GM19240 (cell line): ENCODE data around the gene RARRES1.

Experiments
- DNase-seq: peaks from one replicate; pipeline ENCODE4 v3.0.0; 2011; ENCODE audit warnings: low spot score; ENCODE audit not compliant: insufficient read length

RARRES1 gene

DNA sequence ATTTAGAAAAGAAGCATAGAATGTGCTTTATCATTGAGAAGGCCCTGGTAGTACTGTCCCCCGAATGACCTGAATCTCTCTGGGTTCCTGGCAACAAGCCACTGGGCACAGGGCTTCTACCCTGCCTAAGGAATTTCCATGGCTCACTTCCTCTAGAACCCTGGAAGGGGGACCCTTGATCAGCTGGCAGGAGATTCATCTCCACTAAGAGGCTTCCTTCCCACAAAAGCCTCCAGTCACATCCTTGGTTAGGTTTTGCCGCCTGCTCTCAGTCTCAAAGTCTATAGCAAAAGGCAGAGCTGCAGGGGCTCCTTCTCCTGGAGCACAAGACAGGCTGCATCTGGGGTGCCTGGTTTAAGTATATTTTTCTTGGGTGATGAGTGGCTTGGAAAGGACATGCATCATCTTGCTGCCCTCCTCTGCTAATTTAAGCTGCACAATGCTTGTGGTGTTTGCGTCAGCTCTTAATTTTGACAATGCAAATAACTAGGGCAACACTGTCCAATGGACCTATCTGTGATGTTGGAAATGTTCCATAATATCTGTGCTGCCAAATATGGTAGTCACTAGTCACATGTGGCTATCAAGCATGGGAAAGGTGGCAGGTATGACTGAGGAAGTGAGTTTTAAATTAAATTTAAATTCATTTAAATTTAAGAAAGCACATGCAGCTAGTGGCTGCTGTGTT is 33.4 kb upstream of the RARRES1 start:
- no peak for DNase-seq

GRCh38 chr3:158763421-158763820 is 31.2 kb upstream of the RARRES1 start:
- no peak for DNase-seq

GRCh38 chr3:158762701-158763100 is 30.4 kb upstream of the RARRES1 start:
- no peak for DNase-seq

GRCh38 chr3:158761350-158761749 is 29.1 kb upstream of the RARRES1 start:
- no peak for DNase-seq

- DNase-seq, result no peak
Observed at GRCh38 chr3:158755421-158755820, 23.2 kb upstream of the RARRES1 start.

DNA sequence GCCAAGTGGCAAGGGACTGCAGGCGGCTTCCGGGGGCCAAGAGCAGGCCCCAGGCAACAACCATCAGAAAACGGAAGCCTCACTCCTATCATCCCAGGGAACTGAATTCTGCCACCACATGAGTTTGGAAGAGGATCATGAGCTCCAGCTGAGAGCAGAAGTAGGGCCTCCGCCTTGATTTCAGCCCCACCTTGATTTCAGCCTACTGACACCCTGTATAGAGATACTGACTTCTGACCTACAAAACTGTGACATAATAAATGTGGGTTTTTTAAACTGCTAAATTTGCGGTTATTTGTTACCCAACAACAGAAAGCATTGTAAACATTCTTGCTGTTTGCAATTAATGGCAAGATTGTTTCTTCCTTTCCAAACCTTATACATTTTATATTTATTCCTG is 21.6 kb upstream of the RARRES1 start:
- no peak for DNase-seq

GRCh38 chr3:158751316-158751715 is 19.1 kb upstream of the RARRES1 start:
- no peak for DNase-seq

GRCh38 chr3:158750016-158750415 is 17.8 kb upstream of the RARRES1 start:
- no peak for DNase-seq

DNA sequence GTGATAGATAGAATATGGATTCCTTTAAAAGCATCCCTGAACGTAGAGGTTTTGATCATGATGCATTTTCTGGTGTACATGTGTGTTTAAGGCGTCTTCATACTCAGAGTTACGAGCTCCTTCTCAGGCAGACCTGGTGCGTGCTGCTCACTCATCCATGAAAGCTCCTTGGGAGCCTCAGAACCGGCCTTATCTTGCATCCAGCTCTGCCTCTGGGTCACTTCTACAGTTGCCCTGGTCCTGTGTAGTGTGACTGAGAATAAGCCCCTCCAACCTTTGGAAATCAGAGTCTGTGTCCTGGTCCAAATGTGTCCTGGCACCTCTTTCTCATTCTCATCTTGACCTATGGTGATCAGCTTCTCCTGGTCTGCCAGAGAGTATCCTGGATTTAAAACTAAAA is 17.3 kb upstream of the RARRES1 start:
- no peak for DNase-seq

GRCh38 chr3:158748237-158748828 is 16.1 kb upstream of the RARRES1 start:
- DNase-seq, result no peak

- no peak for DNase-seq
Observed at GRCh38 chr3:158747417-158747816, 15.2 kb upstream of the RARRES1 start.

DNA sequence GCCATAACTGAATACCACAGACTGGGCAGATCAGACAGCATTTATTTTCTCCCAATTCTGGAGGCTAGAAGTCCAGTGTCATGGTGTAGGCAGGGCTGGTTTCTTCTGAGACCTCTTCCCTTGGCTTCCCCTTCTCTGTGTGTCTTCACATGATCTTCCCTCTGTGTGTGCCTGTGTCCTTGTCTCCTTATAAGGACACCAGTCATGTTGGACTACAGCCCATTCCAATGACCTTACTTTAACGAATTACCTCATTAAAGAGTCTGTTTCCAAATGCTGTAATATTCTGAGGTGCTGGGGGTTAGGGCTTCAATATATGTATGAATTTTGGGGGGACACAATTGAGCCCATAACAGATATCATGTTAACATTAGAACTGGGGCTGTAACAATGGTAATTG is 13.3 kb upstream of the RARRES1 start:
- DNase-seq, result no peak

DNA sequence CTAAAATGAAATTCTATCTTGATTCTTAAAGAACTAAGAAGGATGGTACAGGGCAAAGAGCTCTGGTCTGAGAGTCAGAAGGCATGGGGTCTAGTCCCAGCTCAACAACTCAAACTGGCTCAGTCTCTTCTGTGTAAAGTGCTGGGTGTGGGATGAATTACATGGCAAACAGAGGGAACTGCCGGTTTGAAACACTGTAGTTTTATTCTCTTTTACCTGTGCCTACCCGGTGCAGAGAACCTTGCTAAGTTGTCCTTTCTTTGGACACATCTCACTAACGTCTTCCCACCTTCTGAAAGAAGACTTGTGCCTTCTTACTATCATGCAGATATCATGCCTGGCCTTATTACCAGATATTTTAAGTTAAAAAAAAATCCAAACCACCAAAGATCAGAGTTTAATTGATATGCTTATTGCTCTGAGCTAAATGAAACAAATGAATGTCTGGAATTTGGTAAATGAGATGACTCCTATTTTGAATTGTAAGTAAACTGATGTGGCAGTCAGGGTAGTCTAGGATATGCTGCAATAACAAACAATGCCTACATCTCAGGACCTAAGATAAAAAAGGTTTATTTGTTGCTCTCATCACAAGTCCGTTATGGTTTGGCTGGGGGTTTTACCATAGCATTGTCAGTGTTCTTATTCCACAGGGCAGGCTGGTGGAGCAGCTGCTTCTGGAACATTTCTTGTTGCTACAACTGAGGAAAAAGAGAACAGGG is 12.5 kb upstream of the RARRES1 start:
- DNase-seq, result no peak

GRCh38 chr3:158743664-158744566 is 11.7 kb upstream of the RARRES1 start:
- DNase-seq, result no peak

DNA sequence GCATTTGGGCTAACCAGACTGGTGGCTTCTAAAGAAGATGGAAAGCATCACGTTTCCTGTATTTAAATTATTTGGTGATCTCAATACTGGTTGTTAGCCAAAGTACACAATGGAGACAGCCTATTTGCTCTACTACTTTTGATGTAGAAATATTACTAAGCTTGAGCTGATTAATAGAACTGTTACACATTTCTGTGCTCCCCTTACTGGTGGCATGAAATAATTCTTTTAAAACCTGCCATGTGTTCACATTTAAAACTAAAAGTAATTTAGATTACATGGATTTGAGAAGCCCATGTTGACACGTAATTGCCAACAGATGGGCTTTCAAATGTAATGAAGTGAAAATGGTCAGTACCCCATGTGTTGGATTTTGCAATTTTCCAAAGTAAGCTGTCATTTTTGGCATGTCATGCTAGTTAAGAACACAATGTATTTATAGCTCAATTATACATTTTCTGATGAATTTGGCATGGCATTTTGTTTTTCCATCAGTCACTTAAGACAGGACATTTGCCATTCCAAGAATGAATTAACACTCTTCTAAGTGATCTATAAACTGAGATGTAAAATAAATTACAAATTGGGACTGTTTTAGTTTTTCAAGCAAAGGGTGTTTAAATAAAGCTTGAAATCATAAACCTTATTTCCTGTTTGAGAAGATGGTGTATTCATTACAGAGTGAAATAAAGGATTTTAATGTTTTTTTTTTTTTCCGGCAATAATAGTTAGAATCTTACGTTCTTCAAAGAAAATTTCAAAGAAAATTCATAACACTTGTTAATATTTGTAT is 10.8 kb upstream of the RARRES1 start:
- no peak for DNase-seq

DNA sequence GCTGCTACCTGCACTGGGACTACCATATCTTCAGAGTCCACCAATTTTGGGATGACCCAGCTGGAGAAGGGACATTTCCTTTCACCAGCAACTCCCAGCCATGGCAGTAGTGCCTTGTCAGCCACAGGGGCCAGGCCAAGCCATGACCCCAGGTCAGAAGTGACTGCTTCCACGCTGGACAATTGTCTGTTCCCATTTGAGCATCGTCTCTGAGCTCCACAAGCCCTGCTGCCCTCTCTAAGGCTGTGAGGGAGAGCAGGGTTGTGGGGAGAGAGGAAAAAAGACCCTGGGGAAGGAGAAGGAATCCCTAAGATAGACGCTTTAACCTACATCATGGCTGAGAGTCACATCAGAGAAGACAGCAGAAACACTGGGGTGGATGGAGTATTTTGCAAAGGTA is 7.4 kb upstream of the RARRES1 start:
- DNase-seq, result no peak

- DNase-seq, result no peak
Observed at GRCh38 chr3:158739078-158739477, 6.8 kb upstream of the RARRES1 start.

- DNase-seq, result no peak
Observed at GRCh38 chr3:158738653-158739052, 6.4 kb upstream of the RARRES1 start.

DNA sequence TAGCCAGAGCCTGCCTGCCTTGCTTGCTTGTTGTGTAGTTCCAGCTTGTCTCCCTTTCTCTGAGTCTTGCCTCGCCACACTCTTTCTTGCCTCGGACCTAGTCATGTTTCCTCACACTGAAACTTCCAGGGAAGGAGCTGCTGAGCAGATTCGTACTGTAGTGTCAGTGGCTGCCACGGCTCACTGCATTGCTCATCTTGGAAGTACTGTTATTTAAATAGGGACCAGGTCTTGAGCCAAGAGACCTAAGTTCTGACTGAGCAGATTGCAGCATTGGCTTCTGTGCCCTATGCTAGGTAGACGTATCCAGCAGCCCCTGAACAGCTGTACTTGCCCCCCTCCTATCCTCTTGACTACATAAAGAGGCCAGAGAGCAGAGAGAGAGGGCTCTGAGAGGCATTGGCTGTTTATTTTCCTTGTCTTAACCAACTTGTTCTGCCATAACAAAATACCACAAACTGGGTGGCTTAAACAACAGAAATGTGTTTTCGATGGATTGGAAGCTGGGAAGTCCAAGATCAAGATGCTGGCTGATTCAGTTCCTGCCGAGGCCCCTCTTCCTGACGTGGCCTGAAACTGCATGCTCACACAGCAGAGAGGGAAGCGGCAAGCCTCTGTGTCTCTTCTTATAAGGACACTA is 5.8 kb upstream of the RARRES1 start:
- DNase-seq, result no peak

DNA sequence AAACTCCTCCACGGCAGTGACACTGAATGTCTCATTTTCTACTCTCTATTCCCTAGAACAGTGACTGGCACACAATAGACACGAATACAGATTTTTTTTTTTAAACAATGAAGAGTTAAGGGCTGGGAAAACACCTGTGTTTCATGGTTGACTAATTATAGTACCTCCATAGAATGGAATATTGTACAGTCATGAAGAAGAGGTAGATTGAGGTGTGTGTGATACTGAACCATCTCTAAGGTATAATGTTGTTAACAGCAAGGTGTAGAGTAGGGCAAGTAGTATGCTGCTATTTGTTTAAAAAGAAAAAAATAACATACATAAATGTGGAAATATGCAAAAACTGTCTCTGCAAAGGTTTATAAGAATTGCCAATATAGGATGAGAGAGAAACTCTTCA is 5.2 kb upstream of the RARRES1 start:
- no peak for DNase-seq
